GM12873 (cell line): ENCODE results near the gene SOCS1.

Experiments
- CTCF ChIP-seq: IDR thresholded peaks from 2 replicates; pipeline ENCODE4 v1.5.1; 2012; ENCODE audit warnings: low read depth, mild to moderate bottlenecking, moderate library complexity, low read length, control low read depth; ENCODE audit not compliant: insufficient read depth; ENCODE audit errors: missing control alignments

SOCS1 gene

GRCh38 chr16:11291091-11291703, 35.2 kb upstream of the SOCS1 start:
- TF ChIP-seq CTCF: no peak

DNA sequence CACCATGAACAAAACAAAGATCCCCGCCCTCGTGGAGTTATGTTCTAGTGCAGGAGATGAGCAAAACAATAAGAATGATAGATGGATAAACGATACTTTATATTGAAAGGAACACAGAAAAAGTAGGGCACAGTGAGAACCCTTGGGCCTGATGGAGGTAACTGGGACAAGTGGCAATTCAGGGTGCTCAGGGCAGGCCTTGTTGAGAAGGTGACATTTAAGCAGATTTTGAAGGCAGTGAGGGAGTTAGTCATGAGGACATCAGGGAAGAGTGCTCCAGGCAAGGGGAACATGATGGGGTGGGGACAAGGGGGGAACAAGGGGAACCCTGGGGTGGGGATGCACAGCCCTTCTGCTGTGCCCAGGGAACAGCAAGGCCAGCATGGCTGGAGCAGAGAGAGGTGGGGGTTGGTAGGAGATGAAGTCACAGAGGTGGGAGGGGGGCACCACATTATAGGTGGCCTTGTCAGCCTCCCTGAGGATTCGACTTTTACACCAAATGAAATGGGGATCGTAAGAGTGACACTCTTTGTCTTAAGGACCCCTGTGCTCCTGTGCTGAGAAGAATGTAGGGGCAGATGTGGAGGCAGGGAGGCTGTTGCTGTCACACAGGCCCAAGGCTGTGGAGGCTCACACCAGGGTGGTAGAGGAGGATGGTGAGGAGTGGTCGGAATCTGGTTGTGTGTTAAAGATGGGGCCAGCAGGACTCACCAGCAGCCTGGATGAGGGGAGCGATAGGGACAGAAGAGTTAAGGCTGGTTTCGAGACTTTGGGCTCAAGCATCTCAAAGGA, 34.3 kb upstream of the SOCS1 start:
- no peak for TF ChIP-seq CTCF

DNA sequence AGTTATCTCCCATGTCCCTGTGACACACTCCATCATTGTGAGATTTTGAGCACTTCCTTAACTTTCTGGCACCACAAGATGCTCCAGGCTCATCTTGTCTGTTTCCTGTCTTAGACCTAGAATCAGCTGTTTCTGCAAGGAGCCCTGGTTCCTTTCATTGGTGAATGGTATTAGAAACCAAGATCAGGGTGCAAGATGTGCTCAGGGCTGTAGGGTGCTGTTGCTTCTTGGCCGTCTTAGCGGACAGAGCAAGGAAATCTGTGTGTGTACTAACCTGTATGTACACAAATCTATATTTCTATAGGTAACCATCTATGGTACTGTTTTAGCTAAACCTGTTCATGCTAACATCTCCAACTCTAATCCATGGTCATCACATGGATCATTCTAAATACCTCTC, 33.2 kb upstream of the SOCS1 start:
- TF ChIP-seq CTCF: no peak

DNA sequence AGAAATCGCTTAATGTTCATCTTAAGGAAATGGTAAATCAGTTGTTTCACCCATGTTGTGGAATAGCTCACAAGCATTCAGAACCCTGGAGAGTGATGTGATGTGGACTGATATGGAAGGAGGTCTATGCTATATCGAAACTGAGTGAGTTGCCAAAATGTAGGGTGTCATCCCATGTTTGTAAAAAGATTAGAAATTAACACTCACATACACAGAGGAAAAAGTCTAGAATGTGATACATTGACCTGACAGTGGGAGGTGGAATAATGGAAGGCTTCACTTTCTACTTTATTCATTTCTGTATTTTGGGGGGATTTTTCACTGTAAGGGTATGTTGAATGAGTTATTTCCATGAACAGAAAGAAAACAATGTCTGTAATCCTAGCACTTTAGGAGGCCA, 29.8 kb upstream of the SOCS1 start:
- TF ChIP-seq CTCF: no peak

DNA sequence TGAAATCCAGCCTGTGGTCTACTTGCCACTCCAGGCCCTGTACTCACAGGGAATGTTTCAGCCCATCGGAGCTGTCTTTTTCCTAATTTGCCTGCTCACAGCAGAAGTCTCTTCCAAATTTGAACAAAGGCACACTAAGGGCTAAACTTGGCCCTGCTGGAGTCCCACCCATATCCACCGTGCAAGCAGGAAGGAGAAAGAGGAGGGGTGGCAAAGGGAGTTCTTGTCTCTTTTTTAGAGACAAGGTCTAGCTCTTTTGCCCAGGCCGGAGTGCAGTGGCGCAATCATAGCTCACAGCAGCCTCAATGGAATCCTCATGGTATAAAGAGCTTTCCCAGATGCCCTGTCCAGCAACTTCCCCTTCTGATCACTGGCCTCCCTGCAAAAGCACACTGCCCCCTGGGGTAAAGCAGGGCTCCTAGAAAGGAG, 27.8 kb upstream of the SOCS1 start:
- TF ChIP-seq CTCF: no peak

DNA sequence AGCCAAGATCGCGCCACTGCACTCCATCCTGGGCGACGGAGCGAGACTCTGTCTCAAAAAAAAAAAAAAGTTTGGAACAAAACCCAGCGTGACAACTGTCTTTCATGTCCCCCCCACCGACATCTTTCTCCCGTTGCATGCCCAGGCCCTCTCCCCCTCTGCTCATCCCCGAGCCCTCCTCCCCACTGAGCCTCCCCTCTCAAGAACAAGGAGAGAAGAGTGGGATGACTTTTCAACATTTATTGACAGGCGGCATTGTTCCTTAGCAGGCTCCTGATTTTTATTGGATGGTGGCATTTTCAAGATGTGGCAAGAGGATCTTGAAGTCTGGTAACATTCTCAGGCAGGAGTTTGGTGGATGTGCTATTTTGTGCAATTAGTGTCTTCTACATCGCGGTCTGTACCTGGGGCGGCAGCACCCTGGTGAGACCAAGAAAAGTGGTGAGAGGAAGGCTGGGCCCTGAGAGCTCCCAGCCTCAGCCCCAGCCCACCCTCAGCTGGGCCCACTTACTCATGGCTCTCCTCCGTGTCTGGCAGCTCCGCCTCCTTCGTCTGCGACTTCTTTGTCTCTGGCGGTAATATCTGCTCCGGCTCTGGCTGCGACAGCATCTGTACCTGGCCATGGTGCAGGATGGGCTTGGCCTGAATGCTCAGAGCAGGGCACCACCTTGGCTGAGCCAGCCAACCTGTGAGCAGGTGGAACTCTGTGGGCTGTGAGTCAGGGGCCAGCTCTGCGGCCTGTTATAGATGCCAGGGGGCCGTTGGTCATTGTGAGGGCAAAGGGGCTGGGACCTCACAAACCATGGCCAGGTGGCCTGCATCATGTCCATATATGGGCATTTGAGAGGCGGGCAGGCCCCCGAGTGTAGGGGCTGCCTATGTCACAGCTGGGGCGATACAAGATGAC, 24.9 kb upstream of the SOCS1 start, which contains the start of gene PRM1:
Gene PRM1, minus strand, starts transcription at position 715 of the 907 bp plus-strand sequence. Its CDS starts 92 bp downstream, at position 623.
- no peak for TF ChIP-seq CTCF
